Ovary (tissue), 3 donors: Measurements from ENCODE around the gene ABCA12.

Source experiments
- EP300 ChIP-seq: sonication (generic); formaldehyde crosslinking; IDR thresholded peaks from one replicate; pipeline ENCODE4 v1.6.1; 2017; ENCODE audit warnings: antibody characterized with exemption
- POLR2A ChIP-seq: fragments of 450-650 bp; IDR thresholded peaks from one replicate; pipeline ENCODE4 v1.6.1; 2017; ENCODE audit warnings: antibody characterized with exemption, mild to moderate bottlenecking, moderate library complexity
- TF ChIP-seq, protein P1 (sequence below), 3 donors: fragments of 450-650 bp in 2 of 3; fragments of 200-600 bp in 1 of 3; IDR thresholded peaks; one replicate each; pipeline versions ENCODE4 v1.5.1 to v1.8.0; 2016 to 2022; ENCODE audit warnings: antibody characterized with exemption in 3 of 3, mild to moderate bottlenecking in 1 of 3
- donor health status: DM: no; HTN: no; CAD: no.

DNA sequence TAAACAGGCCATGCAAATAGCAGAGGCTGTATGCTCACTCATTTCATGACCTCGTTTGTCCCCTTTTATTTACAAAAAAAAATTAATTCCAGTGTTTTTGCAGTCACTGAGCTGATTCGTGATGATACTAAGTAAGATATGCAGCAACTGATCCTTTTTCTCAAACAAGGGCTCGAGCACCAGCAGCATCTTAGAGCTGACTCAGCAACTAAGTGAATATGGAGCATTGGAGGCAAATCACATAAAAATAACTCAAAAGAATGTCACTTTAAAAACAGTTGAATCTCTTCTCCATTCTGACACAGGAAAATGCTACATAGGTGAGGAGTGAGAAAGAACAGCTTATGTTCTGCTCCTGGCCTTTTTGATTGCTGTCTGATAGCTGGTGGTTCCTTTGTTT is 152.8 kb downstream of the ABCA12 start:
- TF ChIP-seq, protein P1, sequence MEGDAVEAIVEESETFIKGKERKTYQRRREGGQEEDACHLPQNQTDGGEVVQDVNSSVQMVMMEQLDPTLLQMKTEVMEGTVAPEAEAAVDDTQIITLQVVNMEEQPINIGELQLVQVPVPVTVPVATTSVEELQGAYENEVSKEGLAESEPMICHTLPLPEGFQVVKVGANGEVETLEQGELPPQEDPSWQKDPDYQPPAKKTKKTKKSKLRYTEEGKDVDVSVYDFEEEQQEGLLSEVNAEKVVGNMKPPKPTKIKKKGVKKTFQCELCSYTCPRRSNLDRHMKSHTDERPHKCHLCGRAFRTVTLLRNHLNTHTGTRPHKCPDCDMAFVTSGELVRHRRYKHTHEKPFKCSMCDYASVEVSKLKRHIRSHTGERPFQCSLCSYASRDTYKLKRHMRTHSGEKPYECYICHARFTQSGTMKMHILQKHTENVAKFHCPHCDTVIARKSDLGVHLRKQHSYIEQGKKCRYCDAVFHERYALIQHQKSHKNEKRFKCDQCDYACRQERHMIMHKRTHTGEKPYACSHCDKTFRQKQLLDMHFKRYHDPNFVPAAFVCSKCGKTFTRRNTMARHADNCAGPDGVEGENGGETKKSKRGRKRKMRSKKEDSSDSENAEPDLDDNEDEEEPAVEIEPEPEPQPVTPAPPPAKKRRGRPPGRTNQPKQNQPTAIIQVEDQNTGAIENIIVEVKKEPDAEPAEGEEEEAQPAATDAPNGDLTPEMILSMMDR (IDR thresholded peaks at IDR 0.05), result no peak
- TF ChIP-seq EP300, result no peak
- no peak for TF ChIP-seq POLR2A
